Endothelial cell of umbilical vein (primary cell): ENCODE measurements around the gene CSK.

Source experiments
- FOS ChIP-seq: IDR thresholded peaks from 2 replicates; pipeline ENCODE4 v1.6.1; 2011; ENCODE audit warnings: mild to moderate bottlenecking, low read length, moderate library complexity, borderline replicate concordance; ENCODE audit not compliant: insufficient read depth
- MAX ChIP-seq: IDR thresholded peaks from 2 replicates; pipeline ENCODE4 v1.6.1; 2011; ENCODE audit not compliant: insufficient read depth, insufficient read length
- TF ChIP-seq, protein P1 (sequence below), 2 donors: IDR thresholded peaks; 1 replicate in 1 of 2; 2 replicates in 1 of 2; pipeline ENCODE4 v1.5.1; 2011; ENCODE audit warnings: low read length in 2 of 2, mild to moderate bottlenecking in 2 of 2, moderate library complexity in 2 of 2, control low read depth in 1 of 2, inconsistent platforms in 1 of 2, low read depth in 1 of 2; ENCODE audit not compliant: insufficient read depth in 1 of 2; ENCODE audit errors: extremely low read depth in 1 of 2

- TF ChIP-seq, protein P1, sequence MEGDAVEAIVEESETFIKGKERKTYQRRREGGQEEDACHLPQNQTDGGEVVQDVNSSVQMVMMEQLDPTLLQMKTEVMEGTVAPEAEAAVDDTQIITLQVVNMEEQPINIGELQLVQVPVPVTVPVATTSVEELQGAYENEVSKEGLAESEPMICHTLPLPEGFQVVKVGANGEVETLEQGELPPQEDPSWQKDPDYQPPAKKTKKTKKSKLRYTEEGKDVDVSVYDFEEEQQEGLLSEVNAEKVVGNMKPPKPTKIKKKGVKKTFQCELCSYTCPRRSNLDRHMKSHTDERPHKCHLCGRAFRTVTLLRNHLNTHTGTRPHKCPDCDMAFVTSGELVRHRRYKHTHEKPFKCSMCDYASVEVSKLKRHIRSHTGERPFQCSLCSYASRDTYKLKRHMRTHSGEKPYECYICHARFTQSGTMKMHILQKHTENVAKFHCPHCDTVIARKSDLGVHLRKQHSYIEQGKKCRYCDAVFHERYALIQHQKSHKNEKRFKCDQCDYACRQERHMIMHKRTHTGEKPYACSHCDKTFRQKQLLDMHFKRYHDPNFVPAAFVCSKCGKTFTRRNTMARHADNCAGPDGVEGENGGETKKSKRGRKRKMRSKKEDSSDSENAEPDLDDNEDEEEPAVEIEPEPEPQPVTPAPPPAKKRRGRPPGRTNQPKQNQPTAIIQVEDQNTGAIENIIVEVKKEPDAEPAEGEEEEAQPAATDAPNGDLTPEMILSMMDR (IDR thresholded peaks at IDR 0.05; ENCODE audit: extremely low read depth in 1 of 2, insufficient read depth in 1 of 2, low read depth in 1 of 2, low read length in 2 of 2): no peak
- no peak for TF ChIP-seq FOS
- no peak for TF ChIP-seq MAX
Observed at GRCh38 chr15:74733269-74733668, 48.6 kb upstream of the CSK start.
